ENCODE data around the gene CASQ2. TPM values are rescaled to one million over a fixed set of nuclear protein-coding genes. Genes with fewer than 3 reads are reported as not detected.

The CASQ2 gene
- total and polyA plus RNA-seq, 8 donors: 0.81 to 41.4 (median 7.9) TPM

DNA sequence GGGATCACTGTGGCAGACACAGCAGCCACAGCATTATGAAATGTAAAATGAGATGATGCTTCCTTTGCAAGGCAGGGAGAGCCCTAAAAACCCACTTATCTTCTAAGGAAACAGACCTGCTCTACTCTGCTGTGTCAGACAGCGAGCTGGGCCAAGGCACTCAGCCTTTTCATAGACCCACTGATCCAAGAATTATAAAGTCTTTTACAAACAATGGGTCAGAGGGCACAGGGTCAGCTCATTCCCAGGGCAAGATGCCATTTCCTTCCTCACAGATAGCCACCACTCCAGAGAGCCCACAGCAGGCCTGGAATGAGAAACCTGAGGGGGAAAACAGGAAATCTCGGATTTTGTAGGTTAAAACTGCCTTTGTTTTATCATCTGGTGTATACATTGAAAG lies 42.9 kb downstream of the CASQ2 start:
- intact Hi-C loops (cut with DNase I; ENCODE audit: low total_unique reads): no loop called here
- Histone ChIP-seq H3K27me3 (no peaks in the 10 kb centered on the region), H3K9me3 (no peaks in the 10 kb centered on the region), H3K4me1 (peaks cover 0 to 36% (median 21%) of the 10 kb centered on the region in 4 donors), H3K36me3 (no peaks in the 10 kb centered on the region), H3K4me3 (no peak overlapping the region), H3K27ac (peak overlapping the region in 4 of 5 donors; percentile 23 to 48 (median 28))
- TF ChIP-seq, protein P1, sequence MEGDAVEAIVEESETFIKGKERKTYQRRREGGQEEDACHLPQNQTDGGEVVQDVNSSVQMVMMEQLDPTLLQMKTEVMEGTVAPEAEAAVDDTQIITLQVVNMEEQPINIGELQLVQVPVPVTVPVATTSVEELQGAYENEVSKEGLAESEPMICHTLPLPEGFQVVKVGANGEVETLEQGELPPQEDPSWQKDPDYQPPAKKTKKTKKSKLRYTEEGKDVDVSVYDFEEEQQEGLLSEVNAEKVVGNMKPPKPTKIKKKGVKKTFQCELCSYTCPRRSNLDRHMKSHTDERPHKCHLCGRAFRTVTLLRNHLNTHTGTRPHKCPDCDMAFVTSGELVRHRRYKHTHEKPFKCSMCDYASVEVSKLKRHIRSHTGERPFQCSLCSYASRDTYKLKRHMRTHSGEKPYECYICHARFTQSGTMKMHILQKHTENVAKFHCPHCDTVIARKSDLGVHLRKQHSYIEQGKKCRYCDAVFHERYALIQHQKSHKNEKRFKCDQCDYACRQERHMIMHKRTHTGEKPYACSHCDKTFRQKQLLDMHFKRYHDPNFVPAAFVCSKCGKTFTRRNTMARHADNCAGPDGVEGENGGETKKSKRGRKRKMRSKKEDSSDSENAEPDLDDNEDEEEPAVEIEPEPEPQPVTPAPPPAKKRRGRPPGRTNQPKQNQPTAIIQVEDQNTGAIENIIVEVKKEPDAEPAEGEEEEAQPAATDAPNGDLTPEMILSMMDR (IDR thresholded peaks at IDR 0.05): no peak
- no peak for TF ChIP-seq POLR2A (IDR thresholded peaks at IDR 0.05)
- no peak for TF ChIP-seq EP300 (IDR thresholded peaks at IDR 0.05)
- TF ChIP-seq POLR2AphosphoS5 (IDR thresholded peaks at IDR 0.05): no peak
- DNase-seq: peak in 1 of 2 donors; percentile 30
- 33 to 54% (median 44%) methylated on average over 2 of the region's 2 CpGs for WGBS, 5 donors

DNA sequence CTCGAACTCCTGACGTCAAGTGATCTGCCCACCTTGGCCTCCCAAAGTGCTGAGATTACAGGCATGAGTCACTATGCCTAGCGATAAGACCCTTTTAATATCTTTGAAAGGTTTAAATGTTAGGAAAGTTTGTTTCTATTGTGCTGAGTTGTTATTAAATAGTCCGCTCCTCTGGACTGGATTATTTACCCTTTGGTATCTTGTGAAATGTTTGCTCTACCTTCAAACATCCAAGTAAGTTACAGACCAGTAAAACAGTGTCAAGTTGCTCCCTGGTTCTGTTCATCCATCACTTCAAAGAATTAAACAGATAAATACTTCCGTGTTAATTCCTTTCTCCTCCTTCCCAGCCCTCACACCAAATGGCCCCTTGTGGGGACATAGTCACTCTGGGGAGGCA lies 44.8 kb downstream of the CASQ2 start:
- TF ChIP-seq POLR2AphosphoS5 (IDR thresholded peaks at IDR 0.05) (peak in 1 of 3 donors; percentile 4), POLR2A (IDR thresholded peaks at IDR 0.05) (no peak)
- H3K4me1 ChIP-seq: peaks cover 0 to 36% (median 21%) of the 10 kb centered on the region in 4 donors

GRCh38 chr1:115722221-115722620 lies 46.3 kb downstream of the CASQ2 start:
- H3K4me1 ChIP-seq: peaks cover 0 to 26% (median 14%) of the 10 kb centered on the region in 4 donors
- H3K9me3 ChIP-seq: no peaks in the 10 kb centered on the region
- WGBS, 5 donors: 79 to 90% (median 84%) methylated on average over 1 of the region's 1 CpG
- H3K27me3 ChIP-seq: no peaks in the 10 kb centered on the region
- DNase-seq: no peak
- TF ChIP-seq POLR2A (IDR thresholded peaks at IDR 0.05) (no peak), POLR2AphosphoS5 (IDR thresholded peaks at IDR 0.05) (no peak), EP300 (IDR thresholded peaks at IDR 0.05) (no peak)
- TF ChIP-seq, protein P1 (IDR thresholded peaks at IDR 0.05): no peak
- intact Hi-C loops (cut with DNase I; ENCODE audit: low total_unique reads): no loop called here
- H3K27ac ChIP-seq: peak overlapping the region in 1 of 5 donors; percentile 19
- H3K4me3 ChIP-seq: no peak overlapping the region
- H3K36me3 ChIP-seq: no peaks in the 10 kb centered on the region

More for the DNA sequence above, 44.8 kb downstream of the CASQ2 start:
- H3K4me3 ChIP-seq: no peak overlapping the region
- H3K27ac ChIP-seq: peak overlapping the region in 1 of 5 donors; percentile 2
- no peaks in the 10 kb centered on the region for H3K27me3 ChIP-seq
- no peaks in the 10 kb centered on the region for H3K9me3 ChIP-seq
- WGBS, 5 donors: 24 to 46% (median 30%) methylated on average over 5 of the region's 5 CpGs
- peak in 1 of 2 donors; percentile 31 for DNase-seq
- no peaks in the 10 kb centered on the region for H3K36me3 ChIP-seq
- intact Hi-C loops (cut with DNase I; ENCODE audit: low total_unique reads): no loop called here

- no peaks in the 10 kb centered on the region for H3K9me3 ChIP-seq
- WGBS, 5 donors: 95 to 97% (median 96%) methylated on average over 7 of the region's 7 CpGs
- H3K36me3 ChIP-seq: no peaks in the 10 kb centered on the region
- no peaks in the 10 kb centered on the region for H3K27me3 ChIP-seq
- DNase-seq: no peak
- no peak overlapping the region for H3K4me3 ChIP-seq
- TF ChIP-seq, protein P1 (IDR thresholded peaks at IDR 0.05): no peak
- TF ChIP-seq EP300 (IDR thresholded peaks at IDR 0.05) (no peak), POLR2A (IDR thresholded peaks at IDR 0.05) (no peak), POLR2AphosphoS5 (IDR thresholded peaks at IDR 0.05) (no peak)
- intact Hi-C loops (cut with DNase I; ENCODE audit: low total_unique reads): loop anchor here (10.0 kb wide), 1 partner anchor 46 kb away; the partner anchor contains the start of gene CASQ2
- no peak overlapping the region for H3K27ac ChIP-seq
- H3K4me1 ChIP-seq: peaks cover 0 to 8% (median 2%) of the 10 kb centered on the region in 4 donors
These were observed 49.2 kb downstream of the CASQ2 start for GRCh38 chr1:115719285-115719684.
